ENCODE results near the gene INAVA. TPM values are rescaled to one million over a fixed set of nuclear protein-coding genes. Genes with fewer than 3 reads are reported as not detected.

The INAVA gene, protein sequence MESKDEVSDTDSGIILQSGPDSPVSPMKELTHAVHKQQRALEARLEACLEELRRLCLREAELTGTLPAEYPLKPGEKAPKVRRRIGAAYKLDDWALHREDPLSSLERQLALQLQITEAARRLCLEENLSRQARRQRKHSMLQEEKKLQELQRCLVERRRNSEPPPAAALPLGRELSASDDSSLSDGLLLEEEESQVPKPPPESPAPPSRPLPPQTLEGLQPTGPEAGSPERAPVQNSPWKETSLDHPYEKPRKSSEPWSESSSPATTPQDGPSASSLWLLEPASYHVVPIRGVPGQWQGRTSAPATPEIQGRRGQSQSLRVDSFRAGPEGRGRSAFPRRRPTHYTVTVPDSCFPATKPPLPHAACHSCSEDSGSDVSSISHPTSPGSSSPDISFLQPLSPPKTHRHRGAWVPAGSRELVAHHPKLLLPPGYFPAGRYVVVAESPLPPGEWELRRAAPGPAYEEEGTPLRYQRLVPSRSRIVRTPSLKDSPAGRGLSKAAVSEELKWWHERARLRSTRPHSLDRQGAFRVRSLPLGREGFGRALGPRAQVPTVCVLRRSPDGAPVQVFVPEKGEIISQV
- 3.8 to 6.8 TPM (median 5.0 TPM) in 3 replicates for total RNA-seq
- long read RNA-seq, full-length matches to known transcripts: 6 of 10 reads
- long read RNA-seq, partial matches to known transcripts: 2 of 10 reads
- long read RNA-seq, other reads (novel, unspliced or antisense): 2 of 10 reads

DNA sequence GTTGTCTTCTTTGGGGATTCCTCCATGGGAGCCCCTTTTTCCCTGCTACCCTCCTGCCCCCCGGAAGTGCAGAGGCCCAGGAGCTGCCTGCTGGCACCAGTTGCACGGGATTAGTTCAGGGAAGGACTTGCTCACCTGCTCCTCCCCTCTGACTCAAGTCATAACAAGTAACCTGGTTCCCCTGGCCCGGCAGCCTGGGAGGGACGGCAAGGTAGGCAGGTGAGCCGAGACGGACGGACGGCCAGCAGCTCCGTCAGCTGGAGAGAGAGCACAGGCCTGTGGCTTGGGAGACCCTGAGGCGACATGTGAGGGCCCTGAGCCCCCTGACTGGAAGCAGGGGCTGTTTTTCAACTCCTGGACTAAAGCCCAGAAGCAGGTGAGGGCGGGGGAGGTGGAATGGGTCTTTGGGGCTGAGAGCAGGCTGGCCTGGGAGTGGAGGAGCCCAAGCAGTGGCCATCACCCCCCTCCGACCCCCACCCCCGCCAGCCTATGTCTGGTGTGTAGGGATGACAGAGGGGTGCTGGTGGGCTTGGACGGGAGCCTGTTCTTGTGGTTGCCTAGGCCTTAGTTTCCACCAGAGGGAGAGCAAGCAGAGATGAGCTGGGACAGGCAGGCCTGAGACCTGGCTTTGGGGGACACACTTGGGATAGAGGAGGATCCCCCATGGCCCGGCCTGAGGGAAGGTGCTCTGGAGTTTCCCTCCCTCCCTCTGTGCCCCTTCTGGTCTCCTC is at the start of gene INAVA:
INAVA (plus strand) TSS at position 189 of the 731 bp plus-strand sequence. CDS start 3,501 bp downstream, outside the sequence.
- Mint-ChIP-seq H3K36me3 (ENCODE audit: low read depth) (peaks cover 3% of the 10 kb centered on the region), H3K27ac (ENCODE audit: unreplicated experiment) (no peak within 1 kb of the TSS), H3K4me3 (ENCODE audit: unreplicated experiment) (no peak within 1 kb of the TSS), H3K9me3 (ENCODE audit: low read depth) (no peaks in the 10 kb centered on the region), H3K27me3 (ENCODE audit: low read depth) (no peaks in the 10 kb centered on the region), H3K4me1 (ENCODE audit: low read depth) (peaks cover 75% of the 10 kb centered on the region)
- no peak for TF ChIP-seq CTCF (IDR thresholded peaks at IDR 0.05)
- DNase-seq (ENCODE audit: low spot score): no peak

GRCh38 chr1:200845360-200845759 is 49.3 kb upstream of the INAVA start:
- H3K27ac Mint-ChIP-seq (ENCODE audit: unreplicated experiment): no peak overlapping the region
- H3K4me3 Mint-ChIP-seq (ENCODE audit: unreplicated experiment): no peak overlapping the region
- no peaks in the 10 kb centered on the region for H3K27me3 Mint-ChIP-seq (ENCODE audit: low read depth)
- H3K9me3 Mint-ChIP-seq (ENCODE audit: low read depth): no peaks in the 10 kb centered on the region
- peaks cover 39% of the 10 kb centered on the region for H3K36me3 Mint-ChIP-seq (ENCODE audit: low read depth)
- peaks cover 3% of the 10 kb centered on the region for H3K4me1 Mint-ChIP-seq (ENCODE audit: low read depth)
- no peak for DNase-seq (ENCODE audit: low spot score)
- no peak for TF ChIP-seq CTCF (IDR thresholded peaks at IDR 0.05)

DNA sequence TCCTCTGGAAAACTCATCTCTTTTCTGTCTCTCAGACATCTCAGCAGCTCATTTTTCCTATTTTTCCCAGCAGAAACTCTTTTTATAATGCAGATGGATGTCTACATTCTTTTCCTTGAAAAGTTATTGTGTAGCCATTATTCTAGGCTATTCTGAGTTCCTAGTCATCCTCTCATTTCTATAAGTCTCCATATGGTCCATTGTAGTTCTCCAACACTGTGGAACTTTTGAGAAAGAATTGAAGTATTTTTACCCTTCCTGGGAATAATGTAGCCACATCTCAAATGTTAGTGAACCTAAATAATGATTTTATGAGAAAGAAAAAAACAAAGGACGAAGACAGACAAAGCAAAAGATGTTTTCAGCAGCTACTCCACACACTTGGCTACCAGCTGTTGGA is 48.3 kb upstream of the INAVA start:
- no peak overlapping the region for H3K27ac Mint-ChIP-seq (ENCODE audit: unreplicated experiment)
- no peak for TF ChIP-seq CTCF (IDR thresholded peaks at IDR 0.05)
- H3K4me1 Mint-ChIP-seq (ENCODE audit: low read depth): peaks cover 3% of the 10 kb centered on the region
- no peak for DNase-seq (ENCODE audit: low spot score)
- no peaks in the 10 kb centered on the region for H3K27me3 Mint-ChIP-seq (ENCODE audit: low read depth)
- H3K36me3 Mint-ChIP-seq (ENCODE audit: low read depth): peaks cover 46% of the 10 kb centered on the region
- H3K9me3 Mint-ChIP-seq (ENCODE audit: low read depth): no peaks in the 10 kb centered on the region
- H3K4me3 Mint-ChIP-seq (ENCODE audit: unreplicated experiment): no peak overlapping the region

DNA sequence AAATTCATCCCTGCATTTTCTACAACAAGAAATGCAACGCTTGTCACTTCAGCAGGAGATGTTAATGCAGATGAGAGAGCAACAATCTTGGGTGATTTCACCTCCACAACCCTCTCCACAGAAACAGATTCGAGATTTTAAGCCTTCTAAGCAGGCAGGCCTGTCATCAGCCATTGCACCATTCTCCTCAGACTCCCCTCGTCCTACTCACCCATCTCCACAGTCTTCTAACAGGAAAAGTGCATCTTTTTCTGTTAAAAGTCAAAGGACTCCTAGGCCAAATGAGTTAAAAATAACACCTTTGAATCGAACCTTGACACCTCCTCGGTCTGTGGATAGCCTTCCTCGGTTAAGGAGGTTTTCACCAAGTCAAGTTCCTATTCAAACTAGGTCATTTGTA is 45.3 kb upstream of the INAVA start:
- DNase-seq (ENCODE audit: low spot score): no peak
- Mint-ChIP-seq H3K27ac (ENCODE audit: unreplicated experiment) (no peak overlapping the region), H3K27me3 (ENCODE audit: low read depth) (no peaks in the 10 kb centered on the region), H3K4me3 (ENCODE audit: unreplicated experiment) (no peak overlapping the region), H3K36me3 (ENCODE audit: low read depth) (peaks cover 53% of the 10 kb centered on the region), H3K9me3 (ENCODE audit: low read depth) (no peaks in the 10 kb centered on the region), H3K4me1 (ENCODE audit: low read depth) (no peaks in the 10 kb centered on the region)
- TF ChIP-seq CTCF (IDR thresholded peaks at IDR 0.05): no peak

DNA sequence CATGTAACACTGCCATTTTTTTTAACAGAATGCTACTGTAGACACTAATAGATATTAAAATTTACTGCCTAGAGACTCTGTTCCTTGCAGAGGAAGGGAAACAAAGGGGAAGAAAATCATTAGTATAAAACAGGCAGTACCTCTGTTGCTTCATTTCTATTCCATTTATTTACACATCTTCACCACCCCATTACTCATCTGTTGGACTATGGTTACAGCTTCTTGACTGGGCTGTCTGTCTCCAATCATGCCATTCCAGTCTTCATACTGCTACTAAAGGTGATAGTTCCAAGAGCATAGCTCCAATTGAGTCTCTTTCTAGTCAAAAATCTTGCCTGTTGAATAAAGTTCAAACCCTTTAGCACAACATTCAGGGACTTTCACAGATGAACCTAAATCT is 44.1 kb upstream of the INAVA start:
- Mint-ChIP-seq H3K36me3 (ENCODE audit: low read depth) (peaks cover 48% of the 10 kb centered on the region), H3K4me3 (ENCODE audit: unreplicated experiment) (no peak overlapping the region), H3K4me1 (ENCODE audit: low read depth) (no peaks in the 10 kb centered on the region), H3K27ac (ENCODE audit: unreplicated experiment) (no peak overlapping the region), H3K9me3 (ENCODE audit: low read depth) (no peaks in the 10 kb centered on the region), H3K27me3 (ENCODE audit: low read depth) (no peaks in the 10 kb centered on the region)
- TF ChIP-seq CTCF (IDR thresholded peaks at IDR 0.05): no peak
- no peak for DNase-seq (ENCODE audit: low spot score)

Data from chondrocyte (in vitro differentiated cells).